PC-3 (cell line): ENCODE data around the gene CDK14. TPM values are rescaled to one million over a fixed set of nuclear protein-coding genes. Genes with fewer than 3 reads are reported as not detected.

Experiments used
- ATAC-seq: fragments of 200-7000 bp; cut with Tn5 transposase; 2 replicates; pipeline ENCODE4 v1.9.1; 2020; ENCODE audit warnings: mild to moderate bottlenecking, moderate library complexity
- BruUV-seq: library from RNA; stranded (reverse); fragments of 400-500 nt; replicated peaks from 2 replicates; lab custom pipeline; 2021; lab: Mats Ljungman, UMichigan
- CTCF ChIA-PET: fragments of 300-600 bp; sonication (Branson Sonifier 250); formaldehyde crosslinking; loops from one replicate; lab custom pipeline; 2022; ENCODE audit warnings: antibody characterized with exemption; lab: Charles Lee
- POLR2A ChIA-PET: fragments of 300-600 bp; sonication (Branson Sonifier 250); formaldehyde crosslinking; loops from one replicate; lab custom pipeline; 2022; ENCODE audit warnings: antibody characterized with exemption; ENCODE audit not compliant: unreplicated experiment; lab: Charles Lee
- DNase-seq: peaks from one replicate; pipeline ENCODE4 v3.0.0-alpha.2; 2015
- H2AFZ ChIP-seq: fragments of 300-600 bp; sonication (generic); 2 replicates; pipeline ENCODE4 v1.6.0; 2016; ENCODE audit warnings: antibody characterized with exemption, low read length
- H3F3A ChIP-seq: fragments of 300-600 bp; sonication (generic); one replicate; pipeline ENCODE4 v1.6.0; 2017; ENCODE audit warnings: antibody characterized with exemption, low read length, control low read depth, mild to moderate bottlenecking; ENCODE audit not compliant: unreplicated experiment
- H3K27ac ChIP-seq: fragments of 300-600 bp; sonication (generic); 2 replicates; pipeline ENCODE4 v1.5.1; 2016; ENCODE audit warnings: mild to moderate bottlenecking, low read length
- H3K27me3 ChIP-seq: fragments of 300-600 bp; sonication (generic); 2 replicates; pipeline ENCODE4 v1.6.1; 2016; ENCODE audit warnings: low read length, mixed read lengths
- H3K36me3 ChIP-seq: fragments of 300-600 bp; sonication (generic); 2 replicates; pipeline ENCODE4 v1.6.1; 2016; ENCODE audit warnings: low read depth, mixed run types, low read length, mixed read lengths
- H3K4me1 ChIP-seq: fragments of 300-600 bp; sonication (generic); 2 replicates; pipeline ENCODE4 v1.5.1; 2016; ENCODE audit warnings: low read length; ENCODE audit not compliant: insufficient read depth
- H3K4me2 ChIP-seq: fragments of 300-600 bp; sonication (generic); 2 replicates; pipeline ENCODE4 v1.6.0; 2016; ENCODE audit warnings: low read length
- H3K4me3 ChIP-seq: fragments of 300-600 bp; sonication (generic); 2 replicates; pipeline ENCODE4 v1.5.1; 2016; ENCODE audit warnings: mild to moderate bottlenecking, low read length, mixed read lengths
- H3K79me2 ChIP-seq: fragments of 300-600 bp; sonication (generic); 2 replicates; pipeline ENCODE4 v1.6.1; 2017; ENCODE audit warnings: low read length, mixed read lengths
- H3K9ac ChIP-seq: fragments of 300-600 bp; sonication (generic); 2 replicates; pipeline ENCODE4 v1.6.0; 2016; ENCODE audit warnings: mild to moderate bottlenecking, low read length
- H3K9me2 ChIP-seq: fragments of 300-600 bp; sonication (generic); replicated peaks from 2 replicates; pipeline ENCODE4 v1.6.1; 2016; ENCODE audit warnings: mixed run types, low read length, mixed read lengths
- H3K9me3 ChIP-seq: fragments of 300-600 bp; sonication (generic); 2 replicates; pipeline ENCODE4 v1.6.1; 2016; ENCODE audit warnings: low read length, mixed read lengths
- H4K20me1 ChIP-seq: fragments of 300-600 bp; sonication (generic); 2 replicates; pipeline ENCODE4 v1.6.1; 2016; ENCODE audit warnings: low read length, mixed read lengths
- CTCF ChIP-seq: fragments of 300-600 bp; sonication (generic); conservative IDR thresholded peaks from 2 replicates; pipeline ENCODE4 v1.5.1; 2017; ENCODE audit warnings: antibody characterized with exemption, low read depth, mild to moderate bottlenecking, low read length
- EZH2 ChIP-seq: fragments of 300-600 bp; sonication (generic); IDR thresholded peaks from one replicate; pipeline ENCODE4 v1.6.1; 2017; ENCODE audit warnings: antibody characterized with exemption, mild to moderate bottlenecking, low read length; ENCODE audit not compliant: unreplicated experiment
- EZH2phosphoT487 ChIP-seq: fragments of 300-600 bp; sonication (generic); IDR thresholded peaks from 2 replicates; pipeline ENCODE4 v1.6.1; 2018; ENCODE audit warnings: mild to moderate bottlenecking, antibody characterized with exemption, low read length, borderline replicate concordance
- intact Hi-C: fragments of 100-400 bp; cut with micrococcal nuclease; formaldehyde crosslinking; loops from 2 replicates; pipeline ENCODE4 v1.9.0; 2023
- total RNA-seq: library from RNA; depleted of rRNA; stranded (reverse); fragments of >200 nt; gene quantifications from 2 replicates; pipeline ENCODE4 v1.2.3, GENCODE V29; 2014

CDK14 gene
- total RNA-seq, 1 experiment from 2014 or later, result 8.2 TPM

GRCh38 chr7:90995996-90996395, 399.9 kb downstream of the CDK14 start:
- DNase-seq (no peak), ATAC-seq (no peak)
- Histone ChIP-seq H2AFZ (no peak overlapping the region), H3K27ac (no peak overlapping the region), H3K79me2 (no peaks in the 10 kb centered on the region), H4K20me1 (no peaks in the 10 kb centered on the region), H3K36me3 (no peaks in the 10 kb centered on the region), H3F3A (no peaks in the 10 kb centered on the region), H3K27me3 (no peaks in the 10 kb centered on the region), H3K4me1 (peaks cover 6% of the 10 kb centered on the region; the same call in 1 of the 2 replicates), H3K9me2 (no peaks in the 10 kb centered on the region), H3K9me3 (no peaks in the 10 kb centered on the region), H3K4me2 (no peak overlapping the region), H3K4me3 (no peak overlapping the region), H3K9ac (no peak overlapping the region)
- TF ChIP-seq CTCF (no peak), EZH2 (no peak), EZH2phosphoT487 (no peak)
- ChIA-PET CTCF (no interaction called here), POLR2A (no interaction called here)
- BruUV-seq, result no TSS peak
- intact Hi-C loops, result no loop called here

GRCh38 chr7:90999989-91000979, 404.2 kb downstream of the CDK14 start:
- ATAC-seq (peak; percentile 31), DNase-seq (peak; percentile 39)
- POLR2A ChIA-PET, result no interaction called here
- Histone ChIP-seq H3K27ac (no peak overlapping the region), H4K20me1 (no peaks in the 10 kb centered on the region), H3K79me2 (no peaks in the 10 kb centered on the region), H3K4me1 (peaks cover 6% of the 10 kb centered on the region; the same call in 1 of the 2 replicates), H3K27me3 (no peaks in the 10 kb centered on the region), H3F3A (no peaks in the 10 kb centered on the region), H3K9ac (no peak overlapping the region), H3K4me2 (no peak overlapping the region), H3K9me2 (no peaks in the 10 kb centered on the region), H3K9me3 (no peaks in the 10 kb centered on the region), H3K4me3 (no peak overlapping the region), H3K36me3 (no peaks in the 10 kb centered on the region), H2AFZ (no peak overlapping the region)
- no peak for TF ChIP-seq EZH2phosphoT487
- TF ChIP-seq CTCF, result no peak
- TF ChIP-seq EZH2, result no peak
- no TSS peak for BruUV-seq
- CTCF ChIA-PET, result no interaction called here
- intact Hi-C loops, result no loop called here

- intact Hi-C loops, result no loop called here
Measured at GRCh38 chr7:91005024-91005423, 408.9 kb downstream of the CDK14 start.

More at GRCh38 chr7:91005024-91005423, 408.9 kb downstream of the CDK14 start:
- no peak overlapping the region for H3K27ac ChIP-seq
- DNase-seq, result no peak
- H3K36me3 ChIP-seq, result no peaks in the 10 kb centered on the region
- H3K9me2 ChIP-seq, result no peaks in the 10 kb centered on the region
- H3K4me2 ChIP-seq, result no peak overlapping the region
- no peaks in the 10 kb centered on the region for H3K79me2 ChIP-seq
- H3K9ac ChIP-seq, result no peak overlapping the region
- no peaks in the 10 kb centered on the region for H3F3A ChIP-seq
- ATAC-seq, result no peak
- H3K27me3 ChIP-seq, result no peaks in the 10 kb centered on the region
- H2AFZ ChIP-seq, result no peak overlapping the region
- ChIA-PET POLR2A (no interaction called here), CTCF (no interaction called here)
- H3K4me3 ChIP-seq, result no peak overlapping the region
- BruUV-seq, result no TSS peak
- TF ChIP-seq CTCF, result no peak
- TF ChIP-seq EZH2, result no peak
- no peaks in the 10 kb centered on the region for H3K9me3 ChIP-seq
- no peaks in the 10 kb centered on the region for H4K20me1 ChIP-seq
- H3K4me1 ChIP-seq, result peaks cover 6% of the 10 kb centered on the region; the same call in 1 of the 2 replicates
